Measurements from ENCODE around the gene PRKAG3. TPM values are rescaled to one million over a fixed set of nuclear protein-coding genes. Genes with fewer than 3 reads are reported as not detected.

The PRKAG3 gene
- total and polyA plus RNA-seq, 2 experiments from 2014 or later, result 0.23 TPM; not detected in 1

- peak; percentile 82 for DNase-seq (ENCODE audit: low spot score)
These were observed 21.5 kb upstream of the PRKAG3 start for GRCh38 chr2:218852911-218853667.

GRCh38 chr2:218851286-218851685 is 19.7 kb upstream of the PRKAG3 start:
- Histone ChIP-seq H3K27me3 (peaks cover 27% of the 10 kb centered on the region), H3K9me3 (ENCODE audit: low read depth) (no peaks in the 10 kb centered on the region), H4K20me1 (ENCODE audit: insufficient read depth, poor library complexity, severe bottlenecking) (no peaks in the 10 kb centered on the region), H3K4me2 (no peak overlapping the region), H3K9me2 (replicated peaks; ENCODE audit: insufficient read depth) (no peaks in the 10 kb centered on the region), H2AFZ (no peak overlapping the region), H3K36me3 (replicated peaks; ENCODE audit: insufficient read depth, low read depth) (no peaks in the 10 kb centered on the region), H3K79me2 (no peaks in the 10 kb centered on the region), H3K4me1 (ENCODE audit: insufficient read depth) (no peaks in the 10 kb centered on the region), H3K4me3 (no peak overlapping the region), H3K27ac (no peak overlapping the region)
- TF ChIP-seq EZH2phosphoT487 (IDR thresholded peaks at IDR 0.05; ENCODE audit: low read depth, severe bottlenecking, unreplicated experiment) (no peak), EZH2 (IDR thresholded peaks at IDR 0.05; ENCODE audit: borderline replicate concordance) (no peak), CTCF (IDR thresholded peaks at IDR 0.05; ENCODE audit: poor library complexity) (no peak)
- 64% methylated on average over 3 of the region's 3 CpGs for WGBS (ENCODE audit: low lambda C conversion rate, missing lambda C conversion rate)
- no peak for DNase-seq (ENCODE audit: low spot score)

More at GRCh38 chr2:218852911-218853667, 21.5 kb upstream of the PRKAG3 start:
- Histone ChIP-seq H3K4me3 (no peak overlapping the region), H3K4me2 (no peak overlapping the region), H3K27ac (no peak overlapping the region), H3K9me3 (ENCODE audit: low read depth) (no peaks in the 10 kb centered on the region), H3K79me2 (no peaks in the 10 kb centered on the region), H4K20me1 (ENCODE audit: insufficient read depth, poor library complexity, severe bottlenecking) (no peaks in the 10 kb centered on the region), H3K27me3 (peaks cover 44% of the 10 kb centered on the region), H2AFZ (no peak overlapping the region), H3K9me2 (replicated peaks; ENCODE audit: insufficient read depth) (no peaks in the 10 kb centered on the region), H3K4me1 (ENCODE audit: insufficient read depth) (no peaks in the 10 kb centered on the region), H3K36me3 (replicated peaks; ENCODE audit: insufficient read depth, low read depth) (no peaks in the 10 kb centered on the region)
- WGBS (ENCODE audit: low lambda C conversion rate, missing lambda C conversion rate), result 38% methylated on average over 16 of the region's 16 CpGs
- TF ChIP-seq EZH2 (IDR thresholded peaks at IDR 0.05; ENCODE audit: borderline replicate concordance) (no peak), CTCF (IDR thresholded peaks at IDR 0.05; ENCODE audit: poor library complexity) (peak; percentile 77)

GRCh38 chr2:218850796-218851195 is 19.2 kb upstream of the PRKAG3 start:
- no peak overlapping the region for H3K27ac ChIP-seq
- peaks cover 22% of the 10 kb centered on the region for H3K27me3 ChIP-seq
- no peak for DNase-seq (ENCODE audit: low spot score)
- H3K4me1 ChIP-seq (ENCODE audit: insufficient read depth), result no peaks in the 10 kb centered on the region
- H3K4me2 ChIP-seq, result no peak overlapping the region
- H3K79me2 ChIP-seq, result no peaks in the 10 kb centered on the region
- H2AFZ ChIP-seq, result no peak overlapping the region
- no peak for TF ChIP-seq CTCF (IDR thresholded peaks at IDR 0.05; ENCODE audit: poor library complexity)
- no peak for TF ChIP-seq EZH2phosphoT487 (IDR thresholded peaks at IDR 0.05; ENCODE audit: low read depth, severe bottlenecking, unreplicated experiment)
- TF ChIP-seq EZH2 (IDR thresholded peaks at IDR 0.05; ENCODE audit: borderline replicate concordance), result no peak
- H4K20me1 ChIP-seq (ENCODE audit: insufficient read depth, poor library complexity, severe bottlenecking), result no peaks in the 10 kb centered on the region
- H3K36me3 ChIP-seq (replicated peaks; ENCODE audit: insufficient read depth, low read depth), result no peaks in the 10 kb centered on the region
- H3K9me2 ChIP-seq (replicated peaks; ENCODE audit: insufficient read depth), result no peaks in the 10 kb centered on the region
- 89% methylated on average over 2 of the region's 2 CpGs for WGBS (ENCODE audit: low lambda C conversion rate, missing lambda C conversion rate)
- H3K4me3 ChIP-seq, result no peak overlapping the region
- H3K9me3 ChIP-seq (ENCODE audit: low read depth), result no peaks in the 10 kb centered on the region
